ENCODE results near the gene SULT1C4.

GRCh38 chr2:108384662-108385393 lies 7.1 kb downstream of the SULT1C4 start:
- TF ChIP-seq CTCF (IDR thresholded peaks at IDR 0.05; ENCODE audit: borderline replicate concordance, extremely low read depth, low read length, poor library complexity, severe bottlenecking) = no peak
- TF ChIP-seq EZH2 (IDR thresholded peaks at IDR 0.05; ENCODE audit: borderline replicate concordance, low read depth, low read length, severe bottlenecking) = no peak
